ENCODE results near the gene SBF1. TPM values are rescaled to one million over a fixed set of nuclear protein-coding genes. Genes with fewer than 3 reads are reported as not detected.
A peak's percentile ranks its signal among the peaks of the same experiment; 100 is the strongest.

The SBF1 gene
- total RNA-seq: 100 to 1,000 TPM in 1 of 4 donors, 10 to 100 TPM in 3; 63.7 to 122 (median 64.4) TPM

GRCh38 chr22:50474710-50475651 lies at the start of gene SBF1:
SBF1 (minus strand) TSS chr22:50475035; CDS start chr22:50474840, 195 bp downstream.
- peak; percentile 98 for ATAC-seq
- WGBS, 2 donors (ENCODE audit: low coverage in 1 of 2): 30% methylated on average over 2 of the region's 97 CpGs; no CpG with 5 or more reads in 1 of the 2 donors
- Histone ChIP-seq H3K27ac (peak within 1 kb of the TSS; percentile 44 to 94 (median 91)), H3K9me3 (no peaks in the 10 kb centered on the region), H3K27me3 (peaks cover 14% of the 10 kb centered on the region), H3K4me3 (peak within 1 kb of the TSS; percentile 72 to 96), H3K36me3 (peaks cover 0 to 8% of the 10 kb centered on the region in 2 donors), H3K4me1 (peaks cover 0 to 50% (median 43%) of the 10 kb centered on the region in 3 donors)
- TF ChIP-seq CTCF (IDR thresholded peaks at IDR 0.05) (no peak), POLR2A (IDR thresholded peaks at IDR 0.05) (peak; percentile 65 to 91)

GRCh38 chr22:50523806-50524675 lies 49.2 kb upstream of the SBF1 start:
- WGBS, 2 donors (ENCODE audit: low coverage in 1 of 2): no CpG with 5 or more reads among the region's 25 CpGs
- peak in 1 of 2 donors; percentile 5 for TF ChIP-seq POLR2A (IDR thresholded peaks at IDR 0.05)
- no peak for TF ChIP-seq POLR2AphosphoS5 (IDR thresholded peaks at IDR 0.05)
- Histone ChIP-seq H3K4me1 (peaks cover 0 to 49% (median 20%) of the 10 kb centered on the region in 3 donors), H3K27ac (peak overlapping the region in 3 of 4 donors; percentile 86 to 93 (median 92)), H3K27me3 (peaks cover under 1% of the 10 kb centered on the region), H3K36me3 (peaks cover 0 to 52% of the 10 kb centered on the region in 2 donors), H3K9me3 (no peaks in the 10 kb centered on the region), H3K4me3 (peak overlapping the region in 1 of 2 donors; percentile 63)
- no peak for ATAC-seq

GRCh38 chr22:50523458-50523805 lies 48.6 kb upstream of the SBF1 start:
- Histone ChIP-seq H3K9me3 (no peaks in the 10 kb centered on the region), H3K27me3 (no peaks in the 10 kb centered on the region), H3K4me1 (peaks cover 0 to 43% (median 20%) of the 10 kb centered on the region in 3 donors), H3K4me3 (no peak overlapping the region), H3K27ac (no peak overlapping the region), H3K36me3 (peaks cover 0 to 58% of the 10 kb centered on the region in 2 donors)
- no CpG with 5 or more reads among the region's 16 CpGs for WGBS, 2 donors (ENCODE audit: low coverage in 1 of 2)
- no peak for ATAC-seq
- TF ChIP-seq POLR2AphosphoS5 (IDR thresholded peaks at IDR 0.05) (no peak), EP300 (IDR thresholded peaks at IDR 0.05) (no peak), POLR2A (IDR thresholded peaks at IDR 0.05) (no peak), CTCF (IDR thresholded peaks at IDR 0.05) (no peak)

GRCh38 chr22:50522806-50523438 lies 48.1 kb upstream of the SBF1 start:
- Histone ChIP-seq H3K4me3 (no peak overlapping the region), H3K27ac (no peak overlapping the region), H3K4me1 (peaks cover 0 to 41% (median 20%) of the 10 kb centered on the region in 3 donors), H3K27me3 (no peaks in the 10 kb centered on the region), H3K9me3 (no peaks in the 10 kb centered on the region), H3K36me3 (peaks cover 0 to 64% of the 10 kb centered on the region in 2 donors)
- TF ChIP-seq CTCF (IDR thresholded peaks at IDR 0.05) (no peak), POLR2A (IDR thresholded peaks at IDR 0.05) (no peak), POLR2AphosphoS5 (IDR thresholded peaks at IDR 0.05) (no peak), EP300 (IDR thresholded peaks at IDR 0.05) (no peak)
- WGBS, 2 donors (ENCODE audit: low coverage in 1 of 2): 100% methylated on average over 1 of the region's 22 CpGs; no CpG with 5 or more reads in 1 of the 2 donors
- ATAC-seq: no peak

All from gastroesophageal sphincter (tissue), 4 donors.